H1 (cell line): Measurements from ENCODE around the gene STARD3. TPM values are rescaled to one million over a fixed set of nuclear protein-coding genes. Genes with fewer than 3 reads are reported as not detected.

Experiments used
- CHD7 ChIP-seq: fragments of 300-600 bp; sonication (generic); IDR thresholded peaks from 2 replicates; pipeline ENCODE4 v1.7.1; 2012; ENCODE audit warnings: low read length, moderate library complexity, mild to moderate bottlenecking, inconsistent platforms; ENCODE audit not compliant: insufficient replicate concordance
- KDM1A ChIP-seq: fragments of 200-600, 300-600 bp; sonication (generic); IDR thresholded peaks from 2 replicates; pipeline ENCODE4 v1.7.1; 2016; ENCODE audit warnings: mild to moderate bottlenecking, low read length, borderline replicate concordance
- RNF2 ChIP-seq: fragments of 200-900, 300-1000 bp; sonication (generic); IDR thresholded peaks from 2 replicates; pipeline ENCODE4 v1.7.1; 2016; ENCODE audit warnings: borderline replicate concordance, low read depth, mild to moderate bottlenecking, antibody characterized with exemption, low read length; ENCODE audit not compliant: poor library complexity, severe bottlenecking; ENCODE audit errors: missing control alignments
- polyA plus RNA-seq, 7 experiments: library from polyadenylated mRNA; depleted of rRNA in 3 of 7; stranded (reverse) in 5 of 7; unstranded in 2 of 7; fragments of >200 nt in 5 of 7; fragments of 200-250 nt in 2 of 7; gene quantifications; 1 replicate in 5 of 7; 2 replicates in 1 of 7; 4 replicates in 1 of 7; pipeline versions ENCODE4 v1.2.1 to v1.2.3, GENCODE V29; 2011 to 2013; ENCODE audit warnings: missing spikeins in 2 of 7, mixed read lengths in 2 of 7
- total RNA-seq: library from RNA; stranded (reverse); fragmentation: NEBNext Ultra II Directional; extraction: Animal tissue kit (Norgen Biotek cat#: 25700); gene quantifications from 2 replicates; pipeline ENCODE4 v1.2.1, GENCODE V29; 2021

The STARD3 gene
- total and polyA plus RNA-seq, 2 of the 8 experiments (the other 6 are each of a cell fraction or from before 2014, with no cell fraction given): 47.6 to 80.3 TPM

GRCh38 chr17:39636587-39636926 lies 387 bp upstream of the STARD3 start (continued):
- TF ChIP-seq CHD7 (no peak), RNF2 (no peak), KDM1A (no peak)
